Neuronal stem cell (in vitro differentiated cells): ENCODE measurements around the gene GGACT.

Source experiments
- DNase-seq: peaks from one replicate; pipeline ENCODE4 v3.0.0-alpha.2; 2013; ENCODE audit warnings: low spot score
- H2AFZ ChIP-seq: one replicate; pipeline ENCODE4 v1.6.1; 2013; ENCODE audit warnings: mild to moderate bottlenecking, low read length, inconsistent platforms
- H2AK5ac ChIP-seq: 2 replicates; pipeline ENCODE4 v1.6.1; 2013; ENCODE audit warnings: low read depth, mild to moderate bottlenecking, inconsistent platforms, low read length, moderate library complexity, mixed read lengths
- H2BK120ac ChIP-seq: 2 replicates; pipeline ENCODE4 v1.6.1; 2013; ENCODE audit warnings: low read depth, mild to moderate bottlenecking, inconsistent platforms, low read length, moderate library complexity, mixed read lengths
- H2BK12ac ChIP-seq: one replicate; pipeline ENCODE4 v1.6.1; 2013; ENCODE audit warnings: low read length, inconsistent platforms
- H2BK15ac ChIP-seq: 2 replicates; pipeline ENCODE4 v1.6.1; 2013; ENCODE audit warnings: mild to moderate bottlenecking, low read length, inconsistent platforms, mixed read lengths
- H2BK5ac ChIP-seq: one replicate; pipeline ENCODE4 v1.6.1; 2013; ENCODE audit warnings: inconsistent platforms, mild to moderate bottlenecking, low read length, moderate library complexity
- H3K14ac ChIP-seq: one replicate; pipeline ENCODE4 v1.6.1; 2013; ENCODE audit warnings: low read length, inconsistent platforms
- H3K18ac ChIP-seq: 2 replicates; pipeline ENCODE4 v1.6.1; 2013; ENCODE audit warnings: low read length, inconsistent platforms
- H3K23ac ChIP-seq: 2 replicates; pipeline ENCODE4 v1.6.1; 2013; ENCODE audit warnings: low read depth, mild to moderate bottlenecking, mixed read lengths, low read length, inconsistent platforms; ENCODE audit not compliant: poor library complexity
- H3K27ac ChIP-seq: replicated peaks from 3 replicates; pipeline ENCODE4 v1.5.1; 2013; ENCODE audit warnings: low read length, inconsistent platforms
- H3K27me3 ChIP-seq, 3 experiments: 2 replicates each; pipeline ENCODE4 v1.6.1; 2013; ENCODE audit warnings: low read length in 3 of 3, mild to moderate bottlenecking in 2 of 3, inconsistent platforms in 1 of 3, low read depth in 1 of 3, mixed read lengths in 1 of 3, moderate library complexity in 1 of 3; ENCODE audit not compliant: control insufficient read depth in 3 of 3, insufficient read depth in 3 of 3
- H3K36me3 ChIP-seq, 2 donors: replicated peaks in 1 of 2; 2 replicates each; pipeline ENCODE4 v1.6.1; 2013; ENCODE audit warnings: low read length in 2 of 2; ENCODE audit not compliant: control insufficient read depth in 2 of 2, insufficient read depth in 2 of 2
- H3K4ac ChIP-seq: 2 replicates; pipeline ENCODE4 v1.6.1; 2013; ENCODE audit warnings: inconsistent platforms, mild to moderate bottlenecking, low read length, moderate library complexity
- H3K4me1 ChIP-seq, 2 donors: 1 replicate in 1 of 2; 2 replicates in 1 of 2; pipeline ENCODE4 v1.6.1; 2013; ENCODE audit warnings: low read length in 2 of 2, low read depth in 1 of 2; ENCODE audit not compliant: control insufficient read depth in 2 of 2, insufficient read depth in 1 of 2
- H3K4me2 ChIP-seq: one replicate; pipeline ENCODE4 v1.6.1; 2013; ENCODE audit warnings: mild to moderate bottlenecking, low read length, inconsistent platforms; ENCODE audit not compliant: insufficient read depth, poor library complexity, severe bottlenecking
- H3K4me3 ChIP-seq, 2 donors: 2 replicates each; pipeline ENCODE4 v1.5.1; 2013; ENCODE audit warnings: low read length in 2 of 2, mild to moderate bottlenecking in 2 of 2, inconsistent platforms in 1 of 2, moderate library complexity in 1 of 2
- H3K79me1 ChIP-seq: one replicate; pipeline ENCODE4 v1.6.1; 2013; ENCODE audit warnings: low read depth, mild to moderate bottlenecking, inconsistent platforms, low read length, moderate library complexity
- H3K9ac ChIP-seq: one replicate; pipeline ENCODE4 v1.6.1; 2013; ENCODE audit warnings: mild to moderate bottlenecking, low read depth, low read length, inconsistent platforms; ENCODE audit not compliant: poor library complexity
- H3K9me3 ChIP-seq, 2 donors: replicated peaks in 1 of 2; 2 replicates each; pipeline versions ENCODE3 to v1.6.1; 2013; ENCODE audit warnings: low read length in 2 of 2, mild to moderate bottlenecking in 2 of 2, inconsistent platforms in 1 of 2, low read depth in 1 of 2, mixed read lengths in 1 of 2, moderate library complexity in 1 of 2; ENCODE audit not compliant: control insufficient read depth in 2 of 2, insufficient read depth in 1 of 2
- H4K8ac ChIP-seq: one replicate; pipeline ENCODE4 v1.6.1; 2013; ENCODE audit warnings: low read depth, mild to moderate bottlenecking, inconsistent platforms, low read length, moderate library complexity
- H4K91ac ChIP-seq: one replicate; pipeline ENCODE4 v1.6.1; 2013; ENCODE audit warnings: low read length, low read depth, mild to moderate bottlenecking, inconsistent platforms; ENCODE audit not compliant: poor library complexity
- WGBS, 2 donors: extraction: QIAGEN DNeasy Blood & Tissue Kit; methylation state at CpG; one replicate each; pipeline ENCODE4 v1.1.7; 2013; ENCODE audit warnings: missing lambda C conversion rate in 2 of 2, mixed read lengths in 1 of 2; ENCODE audit not compliant: insufficient read length in 2 of 2, insufficient replicate concordance in 1 of 2; ENCODE audit errors: extremely low coverage in 2 of 2; 5-methylcytosine and 5-hydroxymethylcytosine counted together

GGACT gene

GRCh38 chr13:100584896-100585295 lies 3.7 kb downstream of the GGACT start:
- Histone ChIP-seq H4K91ac (no peak overlapping the region), H2BK120ac (no peak overlapping the region), H3K4me1 (peaks cover 0 to 3% of the 10 kb centered on the region in 2 donors), H2AK5ac (no peak overlapping the region), H3K4me2 (no peak overlapping the region), H2BK15ac (no peak overlapping the region), H3K27me3 (no peaks in the 10 kb centered on the region), H3K14ac (no peak overlapping the region), H3K79me1 (no peaks in the 10 kb centered on the region), H3K36me3 (no peaks in the 10 kb centered on the region), H3K18ac (no peak overlapping the region), H4K8ac (no peak overlapping the region), H3K27ac (no peak overlapping the region), H3K9me3 (peaks cover 5 to 10% of the 10 kb centered on the region in 2 donors), H3K4me3 (no peak overlapping the region), H3K4ac (no peak overlapping the region), H2AFZ (no peak overlapping the region), H3K23ac (no peak overlapping the region), H2BK12ac (no peak overlapping the region), H3K9ac (no peak overlapping the region), H2BK5ac (no peak overlapping the region)
- no peak for DNase-seq
- no CpG with 5 or more reads among the region's 5 CpGs for WGBS, 2 donors

GRCh38 chr13:100581504-100581903 lies 7.1 kb downstream of the GGACT start:
- Histone ChIP-seq H4K8ac (no peak overlapping the region), H4K91ac (no peak overlapping the region), H3K9me3 (peaks cover 5 to 10% of the 10 kb centered on the region in 2 donors), H3K4me1 (no peaks in the 10 kb centered on the region), H3K27me3 (no peaks in the 10 kb centered on the region), H3K79me1 (no peaks in the 10 kb centered on the region), H2AK5ac (no peak overlapping the region), H2AFZ (no peak overlapping the region), H3K4me3 (no peak overlapping the region), H3K23ac (no peak overlapping the region), H3K9ac (no peak overlapping the region), H3K4ac (no peak overlapping the region), H2BK120ac (no peak overlapping the region), H2BK12ac (no peak overlapping the region), H2BK15ac (no peak overlapping the region), H3K36me3 (no peaks in the 10 kb centered on the region), H3K27ac (no peak overlapping the region), H3K18ac (no peak overlapping the region), H3K4me2 (no peak overlapping the region), H3K14ac (no peak overlapping the region), H2BK5ac (no peak overlapping the region)
- no CpG with 5 or more reads among the region's 2 CpGs for WGBS, 2 donors
- no peak for DNase-seq

- Histone ChIP-seq H3K23ac (no peak overlapping the region), H3K4me3 (no peak overlapping the region), H2AK5ac (no peak overlapping the region), H4K8ac (no peak overlapping the region), H2BK15ac (no peak overlapping the region), H3K9me3 (peaks cover 5 to 10% of the 10 kb centered on the region in 2 donors), H2AFZ (no peak overlapping the region), H3K18ac (no peak overlapping the region), H3K79me1 (no peaks in the 10 kb centered on the region), H3K9ac (no peak overlapping the region), H2BK5ac (no peak overlapping the region), H3K14ac (no peak overlapping the region), H2BK12ac (no peak overlapping the region), H3K36me3 (no peaks in the 10 kb centered on the region), H3K27ac (no peak overlapping the region), H4K91ac (no peak overlapping the region), H3K4ac (no peak overlapping the region), H3K4me1 (no peaks in the 10 kb centered on the region), H3K4me2 (no peak overlapping the region), H2BK120ac (no peak overlapping the region), H3K27me3 (no peaks in the 10 kb centered on the region)
- WGBS, 2 donors: no CpG with 5 or more reads among the region's 4 CpGs
- no peak for DNase-seq
These were observed 7.6 kb downstream of the GGACT start for GRCh38 chr13:100581030-100581429.

GRCh38 chr13:100580045-100580444 lies 8.5 kb downstream of the GGACT start:
- Histone ChIP-seq H3K27ac (no peak overlapping the region), H3K79me1 (no peaks in the 10 kb centered on the region), H3K4ac (no peak overlapping the region), H3K23ac (no peak overlapping the region), H3K27me3 (no peaks in the 10 kb centered on the region), H3K14ac (no peak overlapping the region), H4K91ac (no peak overlapping the region), H2BK15ac (no peak overlapping the region), H2BK120ac (no peak overlapping the region), H3K4me1 (no peaks in the 10 kb centered on the region), H2AFZ (no peak overlapping the region), H3K4me2 (no peak overlapping the region), H3K9me3 (peaks cover 5 to 10% of the 10 kb centered on the region in 2 donors), H3K36me3 (no peaks in the 10 kb centered on the region), H2BK12ac (no peak overlapping the region), H3K18ac (no peak overlapping the region), H3K9ac (no peak overlapping the region), H2AK5ac (no peak overlapping the region), H4K8ac (no peak overlapping the region), H3K4me3 (no peak overlapping the region), H2BK5ac (no peak overlapping the region)
- no CpG with 5 or more reads among the region's 12 CpGs for WGBS, 2 donors
- no peak for DNase-seq
